ENCODE measurements around the gene MGAM2.

MGAM2 gene

DNA sequence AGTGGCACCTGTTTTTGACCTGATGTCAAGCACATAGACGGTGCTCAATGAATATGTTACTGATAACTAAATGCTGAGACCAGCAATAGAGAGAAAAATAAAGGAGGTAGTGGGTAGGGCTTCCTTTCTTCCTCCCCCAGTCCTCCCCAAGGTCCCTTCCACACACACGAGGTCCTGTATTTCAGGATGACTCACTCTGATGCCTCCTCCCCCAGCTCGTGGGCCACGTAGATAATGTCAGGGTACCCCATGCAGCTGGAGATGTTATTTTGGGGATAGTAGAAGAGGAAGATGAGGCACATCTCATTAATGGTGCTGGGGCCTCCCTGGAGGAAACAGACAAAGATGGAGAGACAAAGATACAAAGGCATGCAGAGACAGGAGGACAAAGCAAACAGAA lies 129.0 kb downstream of the MGAM2 start:
- H3K27ac Mint-ChIP-seq = no peak overlapping the region

DNA sequence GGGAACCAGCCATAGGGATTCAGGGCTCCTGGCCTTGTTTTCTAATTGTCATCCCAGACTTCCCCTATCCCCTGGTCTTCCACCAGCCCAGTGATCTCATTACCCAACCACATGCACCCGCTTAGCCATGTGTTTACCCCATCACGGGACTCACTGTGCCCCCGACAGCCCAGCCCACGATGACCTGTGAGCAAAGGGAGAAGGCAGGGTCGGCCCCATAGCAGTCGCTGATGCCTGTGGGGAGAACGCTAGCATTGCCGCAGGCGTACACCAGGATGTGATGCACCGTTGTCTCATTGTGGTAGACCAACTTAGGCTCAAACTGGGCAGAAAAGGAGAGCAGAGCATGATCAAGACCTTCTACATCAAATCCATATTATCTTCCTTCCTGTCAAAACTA lies 132.3 kb downstream of the MGAM2 start:
- TF ChIP-seq, protein P1, sequence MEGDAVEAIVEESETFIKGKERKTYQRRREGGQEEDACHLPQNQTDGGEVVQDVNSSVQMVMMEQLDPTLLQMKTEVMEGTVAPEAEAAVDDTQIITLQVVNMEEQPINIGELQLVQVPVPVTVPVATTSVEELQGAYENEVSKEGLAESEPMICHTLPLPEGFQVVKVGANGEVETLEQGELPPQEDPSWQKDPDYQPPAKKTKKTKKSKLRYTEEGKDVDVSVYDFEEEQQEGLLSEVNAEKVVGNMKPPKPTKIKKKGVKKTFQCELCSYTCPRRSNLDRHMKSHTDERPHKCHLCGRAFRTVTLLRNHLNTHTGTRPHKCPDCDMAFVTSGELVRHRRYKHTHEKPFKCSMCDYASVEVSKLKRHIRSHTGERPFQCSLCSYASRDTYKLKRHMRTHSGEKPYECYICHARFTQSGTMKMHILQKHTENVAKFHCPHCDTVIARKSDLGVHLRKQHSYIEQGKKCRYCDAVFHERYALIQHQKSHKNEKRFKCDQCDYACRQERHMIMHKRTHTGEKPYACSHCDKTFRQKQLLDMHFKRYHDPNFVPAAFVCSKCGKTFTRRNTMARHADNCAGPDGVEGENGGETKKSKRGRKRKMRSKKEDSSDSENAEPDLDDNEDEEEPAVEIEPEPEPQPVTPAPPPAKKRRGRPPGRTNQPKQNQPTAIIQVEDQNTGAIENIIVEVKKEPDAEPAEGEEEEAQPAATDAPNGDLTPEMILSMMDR (IDR thresholded peaks at IDR 0.05) = no peak
- no peak for DNase-seq
- Mint-ChIP-seq H3K36me3 (ENCODE audit: low read depth) (no peaks in the 10 kb centered on the region), H3K4me3 (no peak overlapping the region), H3K27me3 (ENCODE audit: low read depth, poor library complexity) (peaks cover 24% of the 10 kb centered on the region), H3K4me1 (no peaks in the 10 kb centered on the region), H3K9me3 (no peaks in the 10 kb centered on the region), H3K27ac (no peak overlapping the region)

More for the DNA sequence above, 129.0 kb downstream of the MGAM2 start:
- Mint-ChIP-seq H3K4me3 (no peak overlapping the region), H3K9me3 (no peaks in the 10 kb centered on the region), H3K4me1 (no peaks in the 10 kb centered on the region), H3K27me3 (ENCODE audit: low read depth, poor library complexity) (peaks cover 12% of the 10 kb centered on the region), H3K36me3 (ENCODE audit: low read depth) (no peaks in the 10 kb centered on the region)
- no peak for DNase-seq
- TF ChIP-seq, protein P1 (IDR thresholded peaks at IDR 0.05) = no peak

- no peak for DNase-seq
These were observed 136.9 kb downstream of the MGAM2 start for GRCh38 chr7:142248166-142249160.

DNA sequence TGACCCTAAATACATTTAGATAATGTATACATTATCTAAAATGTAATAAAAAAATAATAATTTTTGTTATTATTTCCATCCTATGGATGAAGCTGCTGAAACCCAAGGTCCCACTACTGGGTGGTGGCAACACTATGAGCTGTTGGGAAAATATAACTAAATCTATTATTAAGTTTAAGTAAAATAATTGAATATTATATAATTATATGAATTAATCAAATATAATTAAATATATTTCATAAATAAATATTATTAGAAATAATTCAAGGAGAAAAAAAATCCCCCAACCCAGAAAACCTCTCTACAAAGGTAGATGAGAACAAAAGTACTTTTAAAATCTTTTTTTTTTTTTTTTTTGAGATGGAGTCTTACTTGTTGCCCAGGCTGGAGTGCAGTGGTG lies 138.4 kb downstream of the MGAM2 start:
- H3K4me3 Mint-ChIP-seq = no peak overlapping the region
- TF ChIP-seq, protein P1 (IDR thresholded peaks at IDR 0.05) = no peak
- no peaks in the 10 kb centered on the region for H3K36me3 Mint-ChIP-seq (ENCODE audit: low read depth)
- no peak for DNase-seq
- H3K27me3 Mint-ChIP-seq (ENCODE audit: low read depth, poor library complexity) = peaks cover 12% of the 10 kb centered on the region
- H3K9me3 Mint-ChIP-seq = no peaks in the 10 kb centered on the region
- no peak overlapping the region for H3K27ac Mint-ChIP-seq
- no peaks in the 10 kb centered on the region for H3K4me1 Mint-ChIP-seq

More at GRCh38 chr7:142248166-142249160, 136.9 kb downstream of the MGAM2 start:
- Mint-ChIP-seq H3K27ac (no peak overlapping the region), H3K4me1 (no peaks in the 10 kb centered on the region), H3K36me3 (ENCODE audit: low read depth) (no peaks in the 10 kb centered on the region), H3K9me3 (no peaks in the 10 kb centered on the region), H3K27me3 (ENCODE audit: low read depth, poor library complexity) (peaks cover 16% of the 10 kb centered on the region), H3K4me3 (no peak overlapping the region)
- TF ChIP-seq, protein P1 (IDR thresholded peaks at IDR 0.05) = no peak

DNA sequence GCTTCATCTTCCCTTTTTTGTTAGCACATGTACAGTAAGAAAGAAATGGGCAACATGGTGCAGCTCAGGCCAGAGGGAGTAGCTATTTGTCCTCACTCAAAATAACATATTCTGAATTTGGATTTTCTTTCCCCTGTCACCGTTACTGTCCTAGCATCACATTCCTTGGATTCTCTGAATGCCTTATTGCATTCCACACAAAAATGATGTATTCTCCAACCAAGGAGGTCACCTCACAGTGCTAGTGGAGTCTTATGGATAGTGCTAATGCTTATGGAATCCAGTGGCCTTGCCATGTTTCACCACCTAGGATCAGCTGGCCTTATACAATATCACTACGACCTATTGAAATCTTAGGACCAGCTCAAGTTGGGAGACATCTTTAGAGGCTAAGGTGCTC lies 139.2 kb downstream of the MGAM2 start:
- no peaks in the 10 kb centered on the region for H3K4me1 Mint-ChIP-seq
- H3K27ac Mint-ChIP-seq = no peak overlapping the region
- no peak for DNase-seq
- no peaks in the 10 kb centered on the region for H3K9me3 Mint-ChIP-seq
- peaks cover 12% of the 10 kb centered on the region for H3K27me3 Mint-ChIP-seq (ENCODE audit: low read depth, poor library complexity)
- TF ChIP-seq, protein P1 (IDR thresholded peaks at IDR 0.05) = no peak
- H3K36me3 Mint-ChIP-seq (ENCODE audit: low read depth) = no peaks in the 10 kb centered on the region
- H3K4me3 Mint-ChIP-seq = no peak overlapping the region
